Activated CD4-positive, alpha-beta memory T cell treated with anti-CD3 and anti-CD28 coated beads, Interleukin-2, amount 10 ng/mL, durations not matched to agents 7 days and 5 days (primary cell): ENCODE measurements around the gene SIN3A. TPM values are rescaled to one million over a fixed set of nuclear protein-coding genes. Genes with fewer than 3 reads are reported as not detected.

Experiments used
- CTCF ChIA-PET: fragments of 350-600 bp; sonication (Branson Sonifier 250); formaldehyde crosslinking; loops from one replicate; lab custom pipeline; 2021; ENCODE audit warnings: antibody characterized with exemption, inconsistent platforms; lab: Charles Lee
- POLR2A ChIA-PET: fragments of 350-600 bp; sonication (Branson Sonifier 250); formaldehyde crosslinking; loops from one replicate; lab custom pipeline; 2021; ENCODE audit warnings: antibody characterized with exemption; lab: Charles Lee
- DNase-seq: peaks from one replicate; pipeline ENCODE4 v3.0.0-alpha.2; 2020
- H3K27ac Mint-ChIP-seq: one replicate; pipeline ENCODE4 v1.8.0; 2021; ENCODE audit warnings: mild to moderate bottlenecking, mixed read lengths
- H3K27me3 Mint-ChIP-seq: one replicate; pipeline ENCODE4 v1.8.0; 2021; ENCODE audit warnings: mixed read lengths
- H3K36me3 Mint-ChIP-seq: one replicate; pipeline ENCODE4 v1.8.0; 2021; ENCODE audit warnings: low read depth, mixed read lengths
- H3K4me1 Mint-ChIP-seq: one replicate; pipeline ENCODE4 v1.8.0; 2021; ENCODE audit warnings: mixed read lengths
- H3K4me3 Mint-ChIP-seq: one replicate; pipeline ENCODE4 v1.8.0; 2021; ENCODE audit warnings: mild to moderate bottlenecking, mixed read lengths
- H3K9me3 Mint-ChIP-seq: one replicate; pipeline ENCODE4 v1.8.0; 2021; ENCODE audit warnings: mixed read lengths
- total RNA-seq, 2 experiments: library from RNA; stranded (reverse); gene quantifications; one replicate each; pipeline ENCODE4 v1.2.3, GENCODE V29; 2021

The SIN3A gene
- total RNA-seq, 2 experiments from 2014 or later = 95.8 to 96.1 TPM

- POLR2A ChIA-PET = interaction anchor here (0.8 to 7.3 kb wide), 7 partner anchors 10 to 283 kb away, joined by 3 to 174 read pairs (median 5); partner anchors contain the start of gene SIN3A
- Mint-ChIP-seq H3K9me3 (no peaks in the 10 kb centered on the region), H3K4me3 (peak overlapping the region; percentile 93), H3K36me3 (peaks cover 52% of the 10 kb centered on the region), H3K4me1 (peaks cover 37% of the 10 kb centered on the region), H3K27me3 (no peaks in the 10 kb centered on the region), H3K27ac (peak overlapping the region; percentile 96)
- no peak for DNase-seq
- CTCF ChIA-PET = interaction anchor here (0.6 to 4.5 kb wide), 8 partner anchors 15 to 327 kb away, joined by 3 to 109 read pairs (median 6); partner anchors contain the start of genes COMMD4, IMP3 and SIN3A
These were observed 81.5 kb downstream of the SIN3A start for GRCh38 chr15:75369897-75370581.

GRCh38 chr15:75368689-75369239 lies 82.7 kb downstream of the SIN3A start:
- Mint-ChIP-seq H3K27me3 (no peaks in the 10 kb centered on the region), H3K27ac (peak overlapping the region; percentile 96), H3K4me3 (peak overlapping the region; percentile 93), H3K36me3 (peaks cover 44% of the 10 kb centered on the region), H3K4me1 (peaks cover 33% of the 10 kb centered on the region), H3K9me3 (no peaks in the 10 kb centered on the region)
- ChIA-PET POLR2A (interaction anchor here (0.8 to 7.3 kb wide), 31 partner anchors 8 to 462 kb away, joined by 3 to 174 read pairs (median 6); partner anchors contain the start of genes COMMD4, FAM219B, IMP3 and NEIL1), CTCF (interaction anchor here (0.6 to 4.5 kb wide), 26 partner anchors 8 to 393 kb away, joined by 3 to 109 read pairs (median 6); partner anchors contain the start of genes C15orf39, COMMD4, IMP3 and PPCDC)
- peak; percentile 32 for DNase-seq

DNA sequence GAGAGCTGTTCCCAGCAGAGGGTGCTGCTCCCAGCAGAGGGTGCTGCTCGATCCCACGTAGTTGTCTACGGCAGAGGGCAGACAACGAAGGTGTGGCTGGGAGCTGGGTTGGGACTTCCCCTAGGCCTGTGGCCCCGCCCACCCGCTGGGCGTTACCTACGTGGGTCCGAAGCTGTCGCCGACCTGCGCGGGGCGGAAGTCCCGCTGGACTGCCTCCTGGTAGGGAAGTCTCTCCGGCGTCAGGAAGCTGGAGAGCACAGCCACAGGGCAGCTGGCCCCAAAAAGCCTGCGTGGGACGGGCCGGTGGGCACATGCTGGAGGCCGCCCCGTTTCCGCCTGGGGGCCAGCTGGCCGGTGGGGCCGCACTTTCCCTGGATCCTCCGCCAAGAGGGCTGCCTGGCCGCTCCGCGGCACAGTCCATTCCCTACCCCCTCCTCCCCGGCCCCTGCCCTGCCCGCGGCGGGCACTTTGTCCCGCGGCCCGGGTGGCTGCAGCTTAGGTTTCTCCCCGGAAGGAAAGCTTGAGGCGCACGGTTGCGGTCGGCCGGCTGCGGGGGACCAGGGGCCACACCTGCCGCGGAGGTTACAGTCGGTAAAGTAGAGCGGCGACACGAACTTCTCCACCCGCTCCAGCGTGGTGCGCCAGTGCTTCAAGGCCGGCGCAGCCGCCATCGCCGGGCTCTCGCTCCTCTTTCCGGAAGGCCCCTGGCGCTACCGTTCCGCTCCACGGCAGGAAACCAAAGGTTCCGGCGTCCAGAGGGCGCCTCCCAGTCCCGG lies 83.4 kb downstream of the SIN3A start, which contains the start of gene MAN2C1:
MAN2C1 (minus strand) TSS at position 695 of the 776 bp plus-strand sequence; CDS start at position 671, 24 bp downstream.
- H3K9me3 Mint-ChIP-seq = no peaks in the 10 kb centered on the region

DNA sequence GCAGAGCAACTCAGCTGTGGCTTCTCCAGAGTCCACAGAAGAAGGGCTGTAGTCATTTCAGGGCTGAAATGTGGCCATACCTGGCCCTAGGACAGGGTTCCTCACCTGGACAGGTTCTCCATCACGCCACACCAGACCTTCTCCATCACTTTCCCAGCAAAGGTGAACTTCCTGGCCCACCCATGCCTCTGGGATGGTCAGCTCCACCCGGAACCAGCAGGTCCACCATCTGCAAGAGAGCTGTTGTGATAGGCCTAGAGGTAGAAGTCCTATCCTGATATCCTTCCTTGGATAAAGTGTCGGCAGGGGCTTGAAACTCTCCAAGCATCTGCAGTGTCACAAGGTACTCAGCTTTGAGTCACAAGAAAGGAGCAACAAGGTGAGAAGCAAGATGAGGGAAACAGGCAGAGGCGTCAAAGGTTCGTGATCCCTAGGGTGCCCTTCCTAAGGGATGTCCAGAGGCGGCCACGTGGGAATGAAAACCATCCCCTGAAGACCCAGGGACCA lies 84.0 kb downstream of the SIN3A start:
- Mint-ChIP-seq H3K36me3 (peaks cover 34% of the 10 kb centered on the region), H3K4me1 (peaks cover 29% of the 10 kb centered on the region), H3K4me3 (peak overlapping the region; percentile 93), H3K27ac (peak overlapping the region; percentile 96), H3K9me3 (no peaks in the 10 kb centered on the region), H3K27me3 (no peaks in the 10 kb centered on the region)
- POLR2A ChIA-PET = interaction anchor here (0.8 to 7.3 kb wide), 31 partner anchors 11 to 641 kb away, joined by 3 to 174 read pairs (median 6); partner anchors contain the start of genes COMMD4, FAM219B, IMP3 and NEIL1
- no peak for DNase-seq
- CTCF ChIA-PET = interaction anchor here (0.7 to 4.5 kb wide), 46 partner anchors 8 to 435 kb away, joined by 3 to 109 read pairs (median 5); partner anchors contain the start of genes C15orf39, COMMD4, IMP3 and SIN3A

More for the DNA sequence above, 83.4 kb downstream of the SIN3A start, which contains the start of gene MAN2C1:
- peak within 1 kb of the TSS; percentile 96 for H3K27ac Mint-ChIP-seq
- H3K4me3 Mint-ChIP-seq = peak within 1 kb of the TSS; percentile 93
- ChIA-PET CTCF (interaction anchor here (0.6 to 4.5 kb wide), 55 partner anchors 8 to 434 kb away, joined by 3 to 109 read pairs (median 4); partner anchors contain the start of genes C15orf39, COMMD4, IMP3 and PPCDC), POLR2A (interaction anchor here (0.6 to 7.3 kb wide), 43 partner anchors 8 to 642 kb away, joined by 3 to 174 read pairs (median 4); partner anchors contain the start of genes COMMD4, FAM219B, IMP3 and NEIL1)
- no peaks in the 10 kb centered on the region for H3K27me3 Mint-ChIP-seq
- H3K4me1 Mint-ChIP-seq = peaks cover 33% of the 10 kb centered on the region
- H3K36me3 Mint-ChIP-seq = peaks cover 39% of the 10 kb centered on the region
- DNase-seq = peak; percentile 93

DNA sequence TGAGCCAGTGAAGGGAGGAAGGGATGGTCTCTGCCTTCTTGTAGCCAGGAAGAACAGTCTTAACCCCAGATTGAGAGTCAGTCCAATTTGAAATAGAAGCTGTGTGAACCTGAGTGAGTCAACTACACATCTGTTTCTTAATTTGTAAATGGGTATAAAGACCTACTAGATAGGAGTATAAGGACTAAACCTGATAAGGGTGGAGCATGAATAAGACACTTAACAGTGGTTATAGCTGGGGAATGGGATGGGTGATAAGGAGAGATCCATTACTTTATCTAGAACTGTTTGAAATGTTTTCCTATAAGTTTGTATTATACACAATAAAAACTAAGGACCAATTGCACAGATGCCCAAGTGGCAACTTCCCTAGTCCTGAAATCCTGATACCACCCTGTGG lies 84.5 kb downstream of the SIN3A start:
- Mint-ChIP-seq H3K4me1 (peaks cover 29% of the 10 kb centered on the region), H3K27ac (peak overlapping the region; percentile 96), H3K27me3 (no peaks in the 10 kb centered on the region), H3K36me3 (peaks cover 33% of the 10 kb centered on the region), H3K9me3 (no peaks in the 10 kb centered on the region), H3K4me3 (peak overlapping the region; percentile 93)
- ChIA-PET POLR2A (interaction anchor here (1.1 to 7.3 kb wide), 11 partner anchors 17 to 460 kb away, joined by 3 to 174 read pairs (median 14); partner anchors contain the start of genes COMMD4, FAM219B, IMP3 and NEIL1), CTCF (interaction anchor here (0.6 to 4.5 kb wide), 21 partner anchors 13 to 317 kb away, joined by 3 to 109 read pairs (median 6); partner anchors contain the start of genes COMMD4, IMP3, SIN3A and SNUPN)
- no peak for DNase-seq

GRCh38 chr15:75366163-75366562 lies 85.3 kb downstream of the SIN3A start:
- Mint-ChIP-seq H3K27ac (no peak overlapping the region), H3K36me3 (peaks cover 25% of the 10 kb centered on the region), H3K9me3 (no peaks in the 10 kb centered on the region), H3K4me1 (peaks cover 29% of the 10 kb centered on the region), H3K27me3 (no peaks in the 10 kb centered on the region), H3K4me3 (no peak overlapping the region)
- DNase-seq = no peak
- ChIA-PET POLR2A (interaction anchor here (7.3 kb wide), 1 partner anchor 87 kb away, joined by 174 read pairs; the partner anchor contains the start of gene SIN3A), CTCF (interaction anchor here (0.6 to 4.5 kb wide), 4 partner anchors 15 to 274 kb away, joined by 5 to 109 read pairs (median 35); partner anchors contain the start of genes IMP3 and SIN3A)

DNA sequence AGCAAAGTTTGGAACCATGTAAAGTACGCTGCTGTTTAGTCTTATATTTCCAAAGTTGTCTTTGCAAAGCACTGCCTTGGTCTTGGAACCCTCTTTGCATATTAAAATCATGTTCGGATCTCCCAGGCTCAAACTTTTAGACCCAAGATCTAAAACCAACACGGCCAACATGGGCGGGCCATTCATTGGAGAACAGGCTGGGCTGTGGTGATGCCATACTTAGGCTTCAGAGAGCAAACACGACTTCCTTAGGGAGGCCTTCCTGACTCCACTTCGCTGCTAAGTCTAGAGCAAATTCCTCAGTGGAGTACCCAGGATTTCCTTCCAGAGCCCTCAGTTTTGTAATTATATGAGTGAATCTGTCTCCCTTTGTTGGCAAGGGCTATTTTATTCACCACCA lies 86.6 kb downstream of the SIN3A start:
- H3K9me3 Mint-ChIP-seq = no peaks in the 10 kb centered on the region
- no peak overlapping the region for H3K4me3 Mint-ChIP-seq
- CTCF ChIA-PET = no interaction called here
- no peak overlapping the region for H3K27ac Mint-ChIP-seq
- H3K27me3 Mint-ChIP-seq = no peaks in the 10 kb centered on the region
- H3K36me3 Mint-ChIP-seq = peaks cover 24% of the 10 kb centered on the region
- POLR2A ChIA-PET = no interaction called here
- no peak for DNase-seq
- H3K4me1 Mint-ChIP-seq = peaks cover 31% of the 10 kb centered on the region

DNA sequence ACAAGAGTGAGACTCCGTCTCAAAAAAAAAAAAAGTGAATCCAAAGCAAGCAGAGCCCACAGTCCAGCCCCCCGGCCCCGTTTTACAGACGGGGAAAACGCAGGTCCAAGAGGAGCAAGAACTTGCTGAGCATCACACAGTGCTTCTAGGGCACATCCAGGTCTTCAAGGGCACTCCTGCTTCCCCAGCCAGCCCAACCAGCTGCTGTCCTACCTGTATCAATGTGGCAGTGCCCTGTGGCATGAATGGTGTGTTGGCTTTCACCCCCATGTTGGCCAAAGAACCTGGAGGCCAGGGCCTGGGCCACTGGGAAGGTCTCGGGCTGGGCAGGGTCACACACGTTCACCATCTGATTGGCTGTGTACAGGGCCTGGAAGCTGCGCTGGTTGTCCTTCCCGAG lies 87.7 kb downstream of the SIN3A start:
- Mint-ChIP-seq H3K9me3 (no peaks in the 10 kb centered on the region), H3K27ac (no peak overlapping the region), H3K4me1 (peaks cover 20% of the 10 kb centered on the region)

GRCh38 chr15:75362642-75363249 lies 88.7 kb downstream of the SIN3A start:
- Mint-ChIP-seq H3K9me3 (no peaks in the 10 kb centered on the region), H3K36me3 (peaks cover 12% of the 10 kb centered on the region), H3K4me3 (no peak overlapping the region), H3K27ac (no peak overlapping the region), H3K27me3 (no peaks in the 10 kb centered on the region), H3K4me1 (peaks cover 16% of the 10 kb centered on the region)
- ChIA-PET POLR2A (interaction anchor here (0.8 to 1.4 kb wide), 3 partner anchors 9 to 92 kb away, joined by 4 read pairs; no protein-coding TSS in a partner anchor), CTCF (no interaction called here)
- no peak for DNase-seq

More for the DNA sequence above, 87.7 kb downstream of the SIN3A start:
- CTCF ChIA-PET = no interaction called here
- Mint-ChIP-seq H3K36me3 (peaks cover 16% of the 10 kb centered on the region), H3K4me3 (no peak overlapping the region), H3K27me3 (no peaks in the 10 kb centered on the region)
- POLR2A ChIA-PET = interaction anchor here (0.8 kb wide), 1 partner anchor 13 kb away, joined by 4 read pairs; no protein-coding TSS in a partner anchor
- DNase-seq = no peak

GRCh38 chr15:75361989-75362641 lies 89.4 kb downstream of the SIN3A start:
- ChIA-PET POLR2A (interaction anchor here (0.6 to 1.4 kb wide), 3 partner anchors 9 to 240 kb away, joined by 3 to 4 read pairs (median 4); no protein-coding TSS in a partner anchor), CTCF (no interaction called here)
- H3K27me3 Mint-ChIP-seq = no peaks in the 10 kb centered on the region
- H3K9me3 Mint-ChIP-seq = no peaks in the 10 kb centered on the region
- H3K27ac Mint-ChIP-seq = no peak overlapping the region
- no peak overlapping the region for H3K4me3 Mint-ChIP-seq
- peaks cover 10% of the 10 kb centered on the region for H3K4me1 Mint-ChIP-seq
- DNase-seq = no peak
- H3K36me3 Mint-ChIP-seq = peaks cover 12% of the 10 kb centered on the region
